ENCODE measurements around the gene BMP7. TPM values are rescaled to one million over a fixed set of nuclear protein-coding genes. Genes with fewer than 3 reads are reported as not detected.

BMP7 gene
- total RNA-seq, 1 donor, result not detected

GRCh38 chr20:57203986-57204385, 62.5 kb downstream of the BMP7 start:
- H4K20me1 ChIP-seq (ENCODE audit: insufficient read depth, low read length), result no peaks in the 10 kb centered on the region
- no peak for DNase-seq (ENCODE audit: insufficient read length, low spot score, missing footprints)
- H3K9me3 ChIP-seq (ENCODE audit: low read depth, low read length), result no peaks in the 10 kb centered on the region
- H3K4me2 ChIP-seq (ENCODE audit: insufficient read depth, low read length), result no peak overlapping the region
- H3K27me3 ChIP-seq (ENCODE audit: insufficient read depth, low read length), result no peaks in the 10 kb centered on the region
- H3K4me3 ChIP-seq (ENCODE audit: insufficient read depth, low read length), result no peak overlapping the region
- H3K79me2 ChIP-seq (ENCODE audit: insufficient read depth, low read length), result no peaks in the 10 kb centered on the region
- H3K36me3 ChIP-seq (ENCODE audit: insufficient read depth, low read length), result no peaks in the 10 kb centered on the region
- no peak overlapping the region for H3K27ac ChIP-seq (ENCODE audit: low read depth, low read length)
- TF ChIP-seq, protein P1, sequence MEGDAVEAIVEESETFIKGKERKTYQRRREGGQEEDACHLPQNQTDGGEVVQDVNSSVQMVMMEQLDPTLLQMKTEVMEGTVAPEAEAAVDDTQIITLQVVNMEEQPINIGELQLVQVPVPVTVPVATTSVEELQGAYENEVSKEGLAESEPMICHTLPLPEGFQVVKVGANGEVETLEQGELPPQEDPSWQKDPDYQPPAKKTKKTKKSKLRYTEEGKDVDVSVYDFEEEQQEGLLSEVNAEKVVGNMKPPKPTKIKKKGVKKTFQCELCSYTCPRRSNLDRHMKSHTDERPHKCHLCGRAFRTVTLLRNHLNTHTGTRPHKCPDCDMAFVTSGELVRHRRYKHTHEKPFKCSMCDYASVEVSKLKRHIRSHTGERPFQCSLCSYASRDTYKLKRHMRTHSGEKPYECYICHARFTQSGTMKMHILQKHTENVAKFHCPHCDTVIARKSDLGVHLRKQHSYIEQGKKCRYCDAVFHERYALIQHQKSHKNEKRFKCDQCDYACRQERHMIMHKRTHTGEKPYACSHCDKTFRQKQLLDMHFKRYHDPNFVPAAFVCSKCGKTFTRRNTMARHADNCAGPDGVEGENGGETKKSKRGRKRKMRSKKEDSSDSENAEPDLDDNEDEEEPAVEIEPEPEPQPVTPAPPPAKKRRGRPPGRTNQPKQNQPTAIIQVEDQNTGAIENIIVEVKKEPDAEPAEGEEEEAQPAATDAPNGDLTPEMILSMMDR (IDR thresholded peaks at IDR 0.05; ENCODE audit: extremely low read depth, low read depth, low read length), result no peak
- no peaks in the 10 kb centered on the region for H3K4me1 ChIP-seq (ENCODE audit: insufficient read depth, low read length)
- H2AFZ ChIP-seq (ENCODE audit: low read length), result no peak overlapping the region

DNA sequence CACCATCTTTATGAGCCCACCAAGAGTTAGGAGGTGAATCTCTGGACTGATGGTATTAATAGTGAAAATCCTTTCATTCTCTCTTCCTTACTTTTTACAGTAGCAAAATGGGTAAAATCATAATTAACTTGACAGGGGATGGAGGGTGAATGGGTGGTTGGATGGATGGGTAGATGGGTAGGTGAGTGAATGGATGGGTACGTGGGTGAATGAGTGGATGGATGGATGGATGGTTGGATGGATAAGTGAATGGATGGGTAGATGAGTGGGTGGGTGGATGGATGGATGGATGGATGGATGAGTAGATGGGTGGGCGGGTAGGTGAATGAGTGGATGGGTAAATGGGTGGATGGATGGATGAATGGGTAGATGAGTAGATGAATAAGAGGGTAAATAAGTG, 63.2 kb downstream of the BMP7 start:
- H3K4me3 ChIP-seq (ENCODE audit: insufficient read depth, low read length), result no peak overlapping the region
- TF ChIP-seq, protein P1 (IDR thresholded peaks at IDR 0.05; ENCODE audit: extremely low read depth, low read depth, low read length), result no peak
- no peak overlapping the region for H3K4me2 ChIP-seq (ENCODE audit: insufficient read depth, low read length)
- no peaks in the 10 kb centered on the region for H3K27me3 ChIP-seq (ENCODE audit: insufficient read depth, low read length)
- no peaks in the 10 kb centered on the region for H4K20me1 ChIP-seq (ENCODE audit: insufficient read depth, low read length)
- no peaks in the 10 kb centered on the region for H3K79me2 ChIP-seq (ENCODE audit: insufficient read depth, low read length)
- H2AFZ ChIP-seq (ENCODE audit: low read length), result no peak overlapping the region
- H3K27ac ChIP-seq (ENCODE audit: low read depth, low read length), result no peak overlapping the region
- no peaks in the 10 kb centered on the region for H3K9me3 ChIP-seq (ENCODE audit: low read depth, low read length)
- no peaks in the 10 kb centered on the region for H3K36me3 ChIP-seq (ENCODE audit: insufficient read depth, low read length)
- H3K4me1 ChIP-seq (ENCODE audit: insufficient read depth, low read length), result no peaks in the 10 kb centered on the region
- DNase-seq (ENCODE audit: insufficient read length, low spot score, missing footprints), result no peak

- no peaks in the 10 kb centered on the region for H3K27me3 ChIP-seq (ENCODE audit: insufficient read depth, low read length)
- H2AFZ ChIP-seq (ENCODE audit: low read length), result no peak overlapping the region
- DNase-seq (ENCODE audit: insufficient read length, low spot score, missing footprints), result no peak
These were observed 64.1 kb downstream of the BMP7 start for GRCh38 chr20:57202309-57202708.

DNA sequence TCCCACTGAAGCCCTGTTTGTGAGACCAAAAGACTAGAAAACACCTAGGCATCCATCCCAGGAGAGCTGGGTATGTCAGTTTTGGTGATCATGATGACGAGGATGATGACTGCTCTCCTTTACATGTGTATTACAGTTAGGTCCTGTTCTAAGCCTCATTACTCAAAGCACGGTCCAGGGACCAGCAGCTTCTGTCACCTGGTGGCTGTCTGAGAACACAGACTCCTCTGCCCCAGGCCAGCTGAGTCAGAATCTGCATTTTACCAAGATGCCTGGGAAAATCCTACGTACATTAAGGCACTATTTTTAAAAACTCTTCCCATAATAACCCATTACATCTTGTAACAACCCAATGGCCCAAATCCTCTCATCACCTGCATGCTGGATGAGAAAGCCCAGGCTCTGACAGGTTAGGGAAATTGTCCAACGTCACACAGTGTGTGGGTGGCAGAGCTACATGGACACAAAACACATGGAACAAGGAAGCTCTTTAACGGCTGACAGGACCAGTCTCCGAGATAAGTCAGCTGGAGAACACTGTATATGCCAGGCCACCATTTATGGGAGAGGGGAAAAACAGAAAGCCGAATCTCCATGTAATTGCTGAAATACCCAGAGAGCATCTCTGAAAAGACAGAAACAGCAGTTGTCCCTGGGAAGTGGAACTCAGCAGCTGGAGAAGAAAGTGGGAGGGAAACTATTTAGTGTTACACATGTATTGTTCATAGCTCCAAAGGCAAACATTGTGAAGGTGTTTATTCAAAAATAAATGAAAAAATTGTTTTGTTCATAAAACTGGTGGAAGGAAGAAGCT, 65.4 kb downstream of the BMP7 start:
- H3K4me3 ChIP-seq (ENCODE audit: insufficient read depth, low read length), result no peak overlapping the region
- no peaks in the 10 kb centered on the region for H3K4me1 ChIP-seq (ENCODE audit: insufficient read depth, low read length)
- H3K4me2 ChIP-seq (ENCODE audit: insufficient read depth, low read length), result no peak overlapping the region
- TF ChIP-seq, protein P1 (IDR thresholded peaks at IDR 0.05; ENCODE audit: extremely low read depth, low read depth, low read length), result no peak
- H3K79me2 ChIP-seq (ENCODE audit: insufficient read depth, low read length), result no peaks in the 10 kb centered on the region
- DNase-seq (ENCODE audit: insufficient read length, low spot score, missing footprints), result no peak
- no peak overlapping the region for H3K27ac ChIP-seq (ENCODE audit: low read depth, low read length)
- no peaks in the 10 kb centered on the region for H3K36me3 ChIP-seq (ENCODE audit: insufficient read depth, low read length)
- no peaks in the 10 kb centered on the region for H4K20me1 ChIP-seq (ENCODE audit: insufficient read depth, low read length)
- H2AFZ ChIP-seq (ENCODE audit: low read length), result no peak overlapping the region
- H3K27me3 ChIP-seq (ENCODE audit: insufficient read depth, low read length), result no peaks in the 10 kb centered on the region
- H3K9me3 ChIP-seq (ENCODE audit: low read depth, low read length), result no peaks in the 10 kb centered on the region

More at GRCh38 chr20:57202309-57202708, 64.1 kb downstream of the BMP7 start:
- Histone ChIP-seq H3K9me3 (ENCODE audit: low read depth, low read length) (no peaks in the 10 kb centered on the region), H3K79me2 (ENCODE audit: insufficient read depth, low read length) (no peaks in the 10 kb centered on the region), H3K27ac (ENCODE audit: low read depth, low read length) (no peak overlapping the region), H3K36me3 (ENCODE audit: insufficient read depth, low read length) (no peaks in the 10 kb centered on the region), H4K20me1 (ENCODE audit: insufficient read depth, low read length) (no peaks in the 10 kb centered on the region), H3K4me2 (ENCODE audit: insufficient read depth, low read length) (no peak overlapping the region), H3K4me3 (ENCODE audit: insufficient read depth, low read length) (no peak overlapping the region), H3K4me1 (ENCODE audit: insufficient read depth, low read length) (no peaks in the 10 kb centered on the region)
- TF ChIP-seq, protein P1 (IDR thresholded peaks at IDR 0.05; ENCODE audit: extremely low read depth, low read depth, low read length), result no peak

Data from osteoblast (primary cell).